ENCODE measurements around the gene CD209.

The CD209 gene

DNA sequence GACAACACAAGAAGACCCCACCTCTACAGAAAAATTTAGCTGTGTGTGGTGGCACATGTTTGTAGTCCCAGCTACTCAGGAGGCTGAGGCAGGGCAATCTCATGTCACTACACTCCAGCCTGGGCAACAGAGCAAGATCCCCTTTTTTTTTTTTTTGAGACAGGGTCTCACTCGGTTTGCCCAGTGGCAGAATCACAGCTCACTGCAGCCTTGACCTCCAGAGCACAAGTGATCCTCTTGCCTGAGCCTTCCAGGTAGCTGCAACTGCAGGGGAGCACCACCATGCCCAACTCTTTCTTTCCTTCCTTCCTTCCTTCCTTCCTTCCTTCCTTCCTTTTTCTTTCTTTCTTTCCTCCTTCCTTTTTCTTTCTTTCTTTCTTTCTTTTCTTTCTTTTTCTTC is 11.2 kb downstream of the CD209 start:
- no peak for FAIRE-seq

DNA sequence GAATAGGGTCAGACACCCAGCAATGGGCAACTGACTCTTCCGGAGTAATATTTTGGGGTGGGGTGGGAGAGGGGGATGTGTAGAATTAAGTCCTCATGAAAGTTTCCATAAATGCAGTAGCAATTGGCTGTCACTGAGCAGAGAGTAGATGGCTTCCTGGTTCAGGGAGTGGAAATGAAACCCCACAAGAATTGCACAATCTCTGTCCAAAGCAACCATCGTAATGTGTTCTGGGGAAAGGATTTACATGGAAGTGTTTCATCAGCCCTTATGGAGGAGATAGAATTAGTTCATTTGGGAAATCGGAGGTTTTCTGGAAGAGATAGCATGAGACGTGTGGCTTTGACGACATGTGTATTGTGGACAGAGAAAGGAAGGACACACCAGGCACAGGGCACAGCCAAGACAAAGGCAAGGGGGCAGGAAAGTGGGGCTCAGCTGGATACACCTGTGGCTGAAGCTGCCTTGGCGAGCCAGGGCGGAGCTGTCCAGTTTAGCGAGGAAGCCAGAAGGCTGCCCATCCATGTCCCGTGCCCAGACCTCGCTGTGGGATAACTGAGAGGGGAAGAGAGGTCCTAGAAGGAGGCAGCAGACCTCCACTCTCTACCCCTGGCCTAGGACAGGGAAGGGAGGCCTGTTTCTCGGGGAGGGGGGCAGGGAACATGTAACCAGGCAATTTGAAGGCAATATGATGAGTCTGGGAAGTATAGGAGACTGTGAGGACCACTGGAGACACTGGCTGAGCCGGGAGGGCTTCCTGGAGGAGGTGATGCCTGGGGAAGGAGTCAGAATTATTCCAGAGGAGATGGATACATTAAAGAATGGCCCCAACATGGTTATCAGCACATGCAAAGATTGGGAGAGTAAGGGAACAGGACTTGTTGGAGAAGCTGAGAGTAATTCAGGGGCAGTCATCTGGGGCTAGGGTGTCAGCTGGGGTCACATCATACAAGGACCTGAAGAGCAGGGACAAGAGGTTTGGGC is 12.8 kb downstream of the CD209 start:
- FAIRE-seq = no peak

DNA sequence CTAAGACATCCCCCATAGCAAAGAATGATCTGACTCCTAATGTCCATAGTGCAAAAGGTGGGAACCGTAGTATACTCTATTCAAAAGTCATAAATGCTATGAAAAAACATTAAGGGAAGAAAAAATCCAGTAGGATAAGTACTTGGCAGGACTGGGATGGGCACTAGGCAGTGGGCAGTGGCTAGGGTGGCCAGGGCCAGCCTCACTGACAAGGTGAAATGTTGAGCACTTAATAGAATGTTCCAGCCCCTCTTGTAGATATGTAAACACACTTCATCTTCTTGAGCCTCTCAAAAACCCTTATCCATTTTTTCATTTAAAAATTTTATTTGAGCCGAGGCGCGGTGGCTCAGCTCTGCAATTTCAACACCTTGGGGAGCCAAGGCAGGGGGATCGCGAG is 14.0 kb downstream of the CD209 start:
- FAIRE-seq = no peak

DNA sequence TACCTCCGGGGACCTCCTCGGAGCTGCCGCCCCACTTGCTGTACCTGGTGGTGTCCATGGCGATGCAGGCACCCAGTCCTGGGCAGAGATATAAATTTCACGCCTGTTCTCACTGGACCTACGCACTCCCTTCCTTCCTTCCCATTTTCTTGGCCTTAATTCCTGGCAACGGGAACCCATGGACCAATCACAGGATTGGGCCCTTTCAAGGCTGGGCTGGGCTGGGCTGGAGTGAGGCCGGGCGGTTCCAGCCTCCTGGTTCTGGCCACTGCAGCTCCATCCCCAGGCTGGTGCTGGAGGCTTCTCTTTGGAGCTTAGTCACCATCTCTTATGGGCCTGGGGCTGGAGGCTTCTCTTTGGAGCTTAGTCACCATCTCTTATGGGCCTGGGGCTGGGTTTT is 15.3 kb downstream of the CD209 start, which contains the start of gene CLEC4G:
Gene CLEC4G, minus strand, starts transcription at position 66 of the 400 bp plus-strand sequence. Its CDS starts 8 bp downstream, at position 58.
- FAIRE-seq = no peak

DNA sequence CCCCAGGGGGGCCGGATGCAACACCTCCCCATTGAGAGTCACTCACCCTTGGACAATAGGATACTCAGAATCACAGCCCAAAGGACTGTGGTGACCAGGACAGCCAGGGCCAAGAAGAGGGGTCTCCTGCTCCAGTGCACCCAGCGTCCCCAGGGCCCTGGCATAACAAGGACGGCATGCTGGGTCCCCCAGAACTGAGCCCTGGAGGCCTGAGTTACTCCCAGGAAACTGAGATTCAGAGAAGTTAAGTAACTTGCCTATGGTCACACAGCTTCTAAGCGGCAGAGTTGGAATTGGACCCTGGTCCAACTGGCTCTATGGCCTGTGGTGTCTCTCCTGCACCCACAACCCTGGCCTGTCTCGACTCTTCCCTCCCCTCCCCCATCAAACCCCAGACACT is 15.7 kb downstream of the CD209 start:
- FAIRE-seq = no peak

DNA sequence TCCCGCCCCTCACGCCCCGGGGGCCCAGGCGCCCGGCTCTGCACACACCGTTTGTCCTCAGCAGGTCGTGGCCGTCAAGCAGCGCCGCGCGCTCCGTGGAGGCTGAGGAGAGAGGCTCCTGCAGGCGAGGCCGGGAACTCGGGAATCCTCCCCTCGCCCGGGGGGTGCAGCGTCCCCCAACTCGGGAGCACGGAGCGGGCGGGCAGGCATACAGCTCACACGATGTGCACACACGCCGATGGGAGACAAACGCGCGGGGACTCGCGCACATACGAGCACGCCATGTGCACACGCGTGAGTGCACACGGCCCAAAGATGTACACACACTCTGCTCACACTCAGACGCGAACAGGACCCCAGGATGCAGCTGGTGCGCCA is 16.1 kb downstream of the CD209 start:
- FAIRE-seq = no peak

DNA sequence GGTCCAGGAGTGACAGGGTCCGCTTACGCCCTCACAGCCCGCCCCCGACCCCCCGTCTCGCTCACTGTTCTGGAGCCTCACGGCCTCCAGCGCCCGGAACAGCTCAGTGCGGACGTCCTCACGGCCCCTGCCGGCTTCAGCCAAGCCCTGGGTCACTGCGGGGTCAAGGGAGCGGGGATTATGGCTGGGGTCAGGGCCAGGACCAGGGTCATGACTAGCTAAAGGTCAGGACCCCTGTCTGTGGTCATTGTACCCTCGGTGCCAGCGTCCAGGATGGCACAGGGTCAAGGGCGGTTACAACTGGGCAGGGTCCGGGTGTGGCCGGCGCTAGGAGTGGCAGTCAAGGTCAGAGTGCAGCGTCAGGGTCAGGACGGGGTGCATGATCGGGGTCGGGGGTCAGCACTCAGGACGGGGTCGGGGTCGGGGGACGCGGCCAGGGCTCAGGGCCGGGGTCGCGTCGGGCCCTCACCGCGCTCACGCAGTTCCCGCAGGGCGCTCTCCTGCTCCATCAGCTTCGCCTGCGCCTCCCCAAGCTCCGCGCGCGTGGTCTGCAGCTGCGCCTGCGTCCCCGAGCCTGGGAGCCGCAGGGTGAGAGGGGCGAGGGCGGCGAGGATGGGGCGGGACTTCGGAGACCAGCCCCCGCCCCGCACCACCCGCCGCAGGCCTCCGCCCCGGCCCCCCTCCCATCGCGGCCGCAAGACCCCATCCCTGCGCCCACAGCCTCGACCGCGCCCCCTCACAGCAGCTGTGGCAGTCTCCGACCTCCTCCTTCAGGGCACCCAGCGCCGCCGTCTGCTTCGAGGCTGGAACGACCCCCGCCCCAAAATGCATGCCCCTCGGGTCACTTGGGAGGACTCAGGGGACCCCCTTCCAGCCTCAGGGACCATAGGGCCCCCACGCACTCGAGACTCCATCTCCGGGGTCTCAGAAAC is 16.8 kb downstream of the CD209 start:
- FAIRE-seq = no peak

DNA sequence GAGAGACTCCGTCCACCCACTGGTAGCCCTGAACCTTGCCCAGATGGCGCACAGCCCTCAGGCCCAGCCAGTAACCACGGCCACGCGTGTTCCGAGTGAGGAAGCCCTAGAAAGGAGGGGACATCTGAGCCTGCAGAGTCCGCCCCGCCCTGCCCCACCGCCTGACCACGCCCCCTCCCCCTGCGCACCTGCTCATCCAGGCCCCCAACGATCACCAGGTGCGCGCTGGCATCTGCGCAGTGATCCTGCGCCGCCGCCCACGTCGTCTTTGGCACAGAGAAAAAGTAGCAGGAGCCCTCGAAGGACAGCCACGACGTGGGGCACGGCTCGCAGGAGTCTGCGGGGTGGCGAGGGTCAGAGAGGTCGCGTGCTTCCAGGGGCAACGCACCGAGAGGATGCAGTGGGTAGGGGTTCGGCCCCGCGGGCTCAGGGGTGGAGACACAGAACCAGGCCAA is 17.5 kb downstream of the CD209 start:
- no peak for FAIRE-seq

DNA sequence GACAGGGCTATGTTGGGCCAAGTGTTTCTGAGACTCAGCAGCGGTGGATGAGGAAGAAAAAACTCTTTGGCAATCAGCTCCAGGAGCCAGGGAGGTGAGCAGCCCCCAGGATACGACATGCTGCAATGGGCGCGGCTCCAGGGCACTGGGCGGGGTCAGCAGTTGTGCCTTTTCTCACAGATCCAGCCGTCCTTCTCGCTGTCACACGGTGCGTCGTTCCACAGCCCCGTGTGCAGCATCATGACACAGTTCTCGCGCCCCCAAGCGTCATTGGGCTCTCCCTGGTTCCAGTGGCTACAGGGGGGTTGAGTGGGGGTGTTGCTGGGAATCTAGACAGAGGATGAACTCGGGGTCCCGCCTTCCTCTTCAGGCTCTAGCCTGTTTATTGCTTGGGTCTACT is 18.1 kb downstream of the CD209 start:
- FAIRE-seq = no peak

DNA sequence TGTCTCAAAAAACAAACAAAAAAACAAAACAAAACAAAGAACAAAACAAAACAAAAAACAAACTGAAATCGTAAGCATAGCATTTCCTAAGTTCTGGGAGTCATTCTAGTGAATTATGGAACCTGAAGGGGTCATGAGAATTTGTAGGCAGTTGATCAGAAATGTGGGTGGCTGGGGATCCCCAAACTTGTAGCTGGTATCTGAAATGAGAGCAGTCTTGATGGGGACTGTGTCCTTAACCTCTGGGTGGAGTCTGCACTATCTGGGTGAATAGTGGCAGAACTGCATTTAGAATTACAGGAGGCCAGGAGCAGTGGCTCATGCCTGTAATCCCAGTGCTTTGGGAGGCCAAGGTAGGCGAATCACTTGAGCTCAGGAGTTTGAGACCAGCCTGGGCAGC is 21.5 kb downstream of the CD209 start:
- FAIRE-seq = no peak

DNA sequence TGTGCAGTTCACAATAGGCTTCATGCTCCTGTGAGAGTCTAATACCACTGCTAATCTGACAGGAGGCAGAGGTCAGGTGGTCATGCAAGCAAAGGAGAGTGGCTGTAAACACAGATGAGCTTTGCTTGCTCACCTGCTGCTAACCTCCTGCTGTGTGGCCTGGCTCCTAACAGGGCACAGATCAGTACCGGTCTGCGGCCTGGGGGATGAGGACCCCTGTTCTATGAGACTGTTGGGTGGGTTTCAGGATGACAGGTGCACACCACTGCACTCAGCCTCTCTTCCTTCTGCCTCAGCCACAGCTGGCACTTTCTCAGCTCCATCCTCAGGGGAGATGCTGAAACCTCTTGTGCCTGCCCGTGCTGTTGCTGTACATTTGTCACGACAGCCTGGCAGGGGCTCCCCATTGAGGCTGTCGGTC is 25.1 kb downstream of the CD209 start:
- no peak for FAIRE-seq

DNA sequence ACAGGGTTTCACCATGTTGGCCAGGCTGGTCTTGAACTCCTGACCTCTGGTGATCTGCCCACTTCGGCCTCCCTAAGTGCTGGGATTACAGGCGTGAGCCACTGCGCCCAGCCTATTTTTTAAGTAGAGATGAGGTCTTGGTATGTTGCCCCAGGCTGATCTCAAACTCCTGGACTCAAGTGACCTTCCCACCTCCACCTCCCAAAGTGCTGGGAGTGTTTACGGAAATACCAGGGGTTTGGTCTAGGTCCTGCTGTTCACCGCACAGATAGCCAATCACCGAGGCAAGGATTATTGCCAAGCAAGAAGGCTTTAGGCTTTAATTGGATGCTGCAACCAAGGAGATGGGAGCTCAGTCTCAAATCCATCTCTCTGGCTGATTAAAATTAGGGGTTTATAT is 27.0 kb downstream of the CD209 start:
- FAIRE-seq = no peak

DNA sequence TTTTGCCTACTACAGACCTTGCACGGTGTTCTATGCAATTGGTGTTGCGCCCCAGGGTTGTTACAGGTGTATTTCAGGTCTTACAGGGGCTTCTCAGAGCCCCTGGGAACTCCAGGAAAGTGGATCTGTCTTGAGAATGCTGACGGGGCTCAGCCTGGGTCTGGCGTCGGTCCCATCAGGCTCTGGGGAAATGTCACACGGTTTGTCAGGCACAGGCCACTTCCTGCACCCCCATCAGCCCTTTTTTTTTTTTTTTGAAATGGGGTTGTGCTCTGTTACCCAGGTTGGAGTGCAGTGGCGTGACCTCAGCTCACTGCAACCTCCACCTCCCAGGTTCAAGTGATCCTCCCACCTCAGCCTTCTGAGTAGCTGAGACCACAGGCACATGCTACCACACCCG is 28.7 kb downstream of the CD209 start:
- no peak for FAIRE-seq

DNA sequence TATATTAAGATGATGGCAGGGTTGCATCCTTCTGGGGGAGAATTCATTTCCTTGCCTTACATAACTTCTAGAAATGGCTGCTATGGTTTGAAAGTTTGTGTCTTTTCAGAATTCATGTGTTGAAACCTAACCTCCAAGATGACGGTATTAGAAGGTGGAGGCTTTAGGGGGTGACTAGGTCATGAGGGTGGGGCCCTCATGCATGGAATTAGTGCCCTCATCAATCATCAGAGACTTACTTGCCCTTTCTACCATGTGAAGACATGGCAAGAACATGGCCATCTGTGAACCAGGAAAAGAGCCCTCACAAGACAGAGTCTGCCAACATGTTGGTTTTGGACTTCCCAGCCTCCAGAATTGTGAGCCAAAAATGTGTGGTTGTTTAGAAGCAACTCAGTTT is 30.6 kb downstream of the CD209 start:
- no peak for FAIRE-seq

DNA sequence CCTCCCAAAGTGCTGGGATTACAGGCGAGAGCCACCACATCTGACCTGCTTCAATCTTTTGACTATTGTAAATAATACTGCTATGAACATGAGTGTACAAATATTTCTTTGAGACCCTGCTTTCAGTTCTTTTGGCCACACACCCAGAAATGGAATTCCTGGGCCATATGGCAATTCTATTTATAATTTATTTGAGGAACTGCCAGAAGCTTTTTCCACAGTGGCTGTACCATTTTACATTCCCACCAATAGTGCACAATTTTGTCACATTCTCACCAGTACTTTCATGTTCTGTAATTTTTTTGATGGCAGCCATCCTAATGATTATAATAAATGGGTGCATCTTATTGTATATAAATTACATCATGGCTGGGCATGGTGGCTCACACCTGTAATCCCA is 31.7 kb downstream of the CD209 start:
- FAIRE-seq = no peak

DNA sequence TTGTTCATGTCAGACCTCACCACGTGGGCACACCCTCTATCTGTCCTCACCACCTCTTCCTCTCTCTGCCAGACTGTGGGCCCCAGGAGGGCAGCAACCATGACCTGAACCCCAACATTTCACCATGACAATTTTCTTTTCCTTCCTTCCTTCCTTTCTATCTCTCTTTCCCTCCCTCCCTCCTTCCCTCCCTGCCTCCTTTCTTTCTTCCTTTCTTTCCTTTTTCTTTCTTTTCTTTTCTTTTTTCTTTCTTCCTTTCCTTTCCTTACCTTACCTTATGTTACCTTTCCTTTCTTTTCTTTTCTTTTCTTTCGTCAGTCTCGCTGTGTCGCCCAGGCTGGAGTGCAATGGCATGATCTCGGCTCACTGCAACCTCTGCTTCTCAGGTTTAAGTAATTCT is 36.7 kb downstream of the CD209 start:
- no peak for FAIRE-seq

DNA sequence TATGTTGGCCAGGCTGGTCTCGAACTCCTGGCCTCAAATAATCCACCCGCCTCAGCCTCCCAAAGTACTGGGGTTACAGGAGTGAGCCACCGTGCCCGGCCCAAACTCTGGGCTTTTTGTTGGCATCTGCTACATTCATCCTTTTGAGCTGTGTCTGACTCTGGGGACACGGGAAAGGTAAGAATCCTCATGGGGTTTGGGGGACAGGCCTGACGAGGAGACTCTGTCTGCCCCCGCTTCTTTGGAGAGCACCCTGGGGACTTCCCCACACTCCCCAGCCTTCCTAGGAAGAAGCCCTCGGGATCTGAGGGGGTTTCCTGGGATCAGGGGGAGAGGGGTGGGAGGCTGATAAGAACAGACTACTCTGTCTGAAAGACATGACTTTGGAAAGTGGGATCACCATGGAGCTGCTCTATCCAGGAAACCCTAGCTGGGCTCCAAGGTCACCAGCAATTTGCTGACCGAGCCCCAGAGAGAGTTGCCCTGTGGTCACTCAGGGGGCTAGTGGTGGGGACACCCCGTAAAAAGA is 37.3 kb downstream of the CD209 start:
- FAIRE-seq = no peak

DNA sequence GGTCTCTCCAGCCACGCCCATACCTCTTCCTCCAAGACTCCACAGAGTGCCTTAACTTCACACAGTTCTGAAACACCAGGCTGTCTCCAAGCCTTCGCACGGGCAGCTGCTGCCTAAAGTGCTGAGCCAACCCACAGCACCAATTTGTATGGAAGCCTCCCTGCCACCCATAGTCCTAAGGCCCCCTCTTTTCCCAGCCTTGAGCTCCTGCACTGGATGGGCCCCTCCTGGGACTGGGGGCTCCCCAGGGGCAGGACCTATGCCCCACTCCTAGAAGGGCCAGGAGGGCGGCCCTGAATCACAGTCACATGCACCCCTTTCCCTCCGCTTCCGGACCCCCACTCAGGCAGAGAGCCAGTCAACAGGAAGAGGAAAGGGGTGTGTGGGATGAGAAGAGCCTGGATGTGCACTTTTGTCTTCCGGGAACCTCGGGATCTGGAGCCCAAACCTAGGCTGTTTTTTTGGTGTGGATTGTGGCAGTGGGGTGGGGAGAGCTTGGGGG is 40.3 kb downstream of the CD209 start:
- FAIRE-seq = no peak

DNA sequence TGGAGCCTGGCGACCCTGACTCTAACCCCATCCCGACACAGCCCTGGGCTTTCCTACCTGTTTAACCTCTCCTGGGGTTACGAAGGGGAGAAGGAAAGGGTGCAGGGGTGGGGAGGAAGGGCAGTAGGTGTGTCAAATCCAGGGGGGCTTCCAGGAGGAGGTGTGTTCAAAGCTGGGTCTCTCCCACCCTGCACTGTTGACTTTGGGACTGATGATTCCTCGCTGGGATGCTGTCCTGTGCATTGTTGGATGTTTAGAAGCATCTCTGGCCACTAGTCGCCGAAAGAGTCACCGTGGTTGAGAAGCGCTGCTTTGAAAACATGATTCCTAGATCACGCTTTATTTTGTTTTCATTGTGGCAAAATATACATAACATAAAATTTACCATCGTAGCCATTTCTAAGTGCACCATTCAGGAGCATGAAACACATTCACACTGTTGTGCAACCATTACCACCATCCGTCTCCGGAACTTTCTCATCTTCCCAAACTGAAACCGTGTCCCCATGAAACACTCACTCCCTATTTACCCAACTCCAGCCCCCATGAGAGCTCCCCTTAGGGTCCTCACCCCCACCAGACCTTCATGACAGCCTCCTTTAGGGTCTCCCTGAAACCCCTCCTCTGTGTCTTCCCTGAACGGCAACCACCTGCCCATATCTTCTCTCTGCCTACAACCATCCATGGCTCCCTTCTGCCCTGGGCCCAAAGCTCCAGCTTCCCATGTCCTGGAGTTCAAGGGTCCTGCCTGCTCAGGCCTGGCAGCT is 41.0 kb downstream of the CD209 start:
- FAIRE-seq = no peak

DNA sequence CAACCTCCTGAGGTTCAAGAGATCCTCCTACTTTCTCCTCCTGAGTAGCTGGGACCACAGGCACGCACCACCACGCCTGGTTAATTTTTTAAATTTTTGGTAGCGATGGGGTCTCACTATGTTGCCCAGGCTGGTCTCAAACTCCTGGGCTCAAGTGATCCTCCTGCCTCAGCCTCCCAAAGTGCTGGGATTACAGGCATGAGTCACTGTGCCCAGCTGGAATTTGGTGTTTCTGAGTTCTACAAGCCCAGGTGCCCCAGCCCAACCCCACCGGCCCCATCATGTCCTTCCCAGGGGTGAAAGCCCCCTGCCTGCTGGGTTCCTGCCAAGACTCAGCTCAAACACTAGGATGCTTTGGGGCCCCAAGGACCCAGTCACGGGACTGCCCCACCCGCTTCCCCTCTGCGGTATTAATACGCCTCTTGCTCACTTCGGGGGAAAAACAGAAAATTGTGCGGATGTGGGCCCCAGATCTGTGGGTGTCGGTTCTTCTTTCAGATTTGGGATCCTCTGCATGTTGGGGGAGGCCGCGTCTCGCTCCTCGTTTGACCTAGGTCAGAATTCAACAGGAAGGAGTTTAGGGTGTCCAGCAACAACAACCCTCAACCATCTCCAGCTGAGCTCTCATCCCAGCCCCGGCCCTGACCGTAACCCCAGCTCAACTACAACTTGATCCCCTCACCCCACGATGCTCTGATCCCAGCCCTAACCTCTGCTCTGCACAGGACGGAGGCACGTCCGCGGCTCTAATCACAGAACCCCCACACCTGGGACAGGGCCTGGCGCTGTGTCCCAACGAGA is 41.7 kb downstream of the CD209 start:
- no peak for FAIRE-seq

DNA sequence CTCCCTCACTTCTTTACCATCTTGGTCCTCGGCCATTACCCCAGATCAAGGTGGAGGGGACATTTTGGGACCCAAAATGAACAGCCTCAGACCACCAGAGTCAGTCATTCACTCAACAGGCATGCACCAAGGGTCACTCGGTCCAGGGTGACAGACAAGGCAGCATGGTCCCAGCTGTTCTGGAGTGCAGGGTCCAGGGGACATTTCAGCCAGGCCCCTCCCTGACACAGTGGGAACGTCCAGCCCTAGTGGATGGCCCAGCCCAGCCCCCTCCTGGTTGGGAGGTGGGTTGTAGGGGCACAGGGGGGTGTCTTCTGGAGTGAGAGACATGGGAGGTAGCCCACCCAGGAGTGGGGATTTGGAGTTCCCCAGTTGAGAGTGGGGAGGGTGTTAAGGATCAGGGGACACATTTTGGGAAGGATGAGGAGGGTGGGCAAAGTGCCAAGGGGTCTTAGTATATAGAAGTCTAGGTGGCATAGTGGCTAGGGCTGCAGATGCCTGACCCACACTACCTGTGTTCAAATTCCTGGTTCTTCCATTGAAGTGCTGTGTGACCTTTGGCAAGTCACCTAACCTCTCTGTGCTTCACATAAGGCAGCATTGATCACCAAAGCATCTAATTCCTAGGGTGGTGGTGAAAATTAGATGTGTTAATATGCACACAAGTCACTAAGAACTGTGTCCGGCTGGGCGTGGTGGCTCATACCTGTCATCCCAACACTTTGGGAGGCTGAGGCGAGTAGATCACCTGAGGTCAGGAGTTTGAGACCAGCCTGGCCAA is 42.9 kb downstream of the CD209 start:
- FAIRE-seq = no peak

All from G401.6 (cell line).